Ovary (tissue), 3 donors: Measurements from ENCODE around the gene SUGP1.

Source experiments
- POLR2A ChIP-seq: fragments of 450-650 bp; IDR thresholded peaks from one replicate; pipeline ENCODE4 v1.6.1; 2017; ENCODE audit warnings: antibody characterized with exemption, mild to moderate bottlenecking, moderate library complexity
- TF ChIP-seq, protein P1 (sequence below), 3 donors: fragments of 450-650 bp in 2 of 3; fragments of 200-600 bp in 1 of 3; IDR thresholded peaks; one replicate each; pipeline versions ENCODE4 v1.5.1 to v1.8.0; 2016 to 2022; ENCODE audit warnings: antibody characterized with exemption in 3 of 3, mild to moderate bottlenecking in 1 of 3
- donor health status: DM: no; HTN: no; CAD: no.

DNA sequence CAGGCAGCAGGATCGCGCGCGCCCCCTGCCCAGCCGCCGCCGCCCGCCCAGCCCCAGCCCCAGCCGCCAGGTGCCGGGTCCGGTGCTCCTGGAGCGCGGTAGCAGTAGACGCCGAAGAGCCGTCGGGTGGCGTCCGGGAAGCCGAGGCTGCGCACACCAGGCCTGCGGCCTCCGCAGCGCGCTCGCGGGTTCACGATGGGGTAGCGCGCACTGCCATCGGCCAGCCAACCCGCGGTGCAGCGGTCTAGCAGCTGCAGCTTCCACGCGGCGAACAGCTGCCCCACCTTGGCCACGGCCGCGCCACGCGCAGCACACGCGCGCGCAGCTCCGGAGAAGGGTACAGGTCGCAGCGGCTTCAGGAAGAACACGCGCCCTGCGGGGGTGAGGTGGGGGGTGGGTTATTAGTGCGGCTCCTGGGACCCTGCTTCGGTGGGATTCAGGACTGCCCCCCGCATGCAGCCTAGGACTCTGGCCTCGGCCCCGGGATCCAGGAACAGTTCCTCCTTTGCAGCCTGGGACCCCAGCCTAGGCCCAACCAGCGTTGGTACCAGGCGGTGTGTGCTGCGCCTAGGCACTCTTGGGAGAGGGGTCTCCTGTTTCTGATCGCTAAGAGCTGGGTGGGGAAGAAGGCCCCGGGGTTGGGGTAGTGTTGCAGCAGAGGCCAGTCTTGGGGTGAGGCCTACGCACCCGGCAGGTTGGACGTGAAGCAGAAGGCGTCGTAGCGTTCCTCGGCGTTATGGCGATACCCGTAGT is 62.3 kb downstream of the SUGP1 start:
- no peak for TF ChIP-seq POLR2A
- TF ChIP-seq, protein P1, sequence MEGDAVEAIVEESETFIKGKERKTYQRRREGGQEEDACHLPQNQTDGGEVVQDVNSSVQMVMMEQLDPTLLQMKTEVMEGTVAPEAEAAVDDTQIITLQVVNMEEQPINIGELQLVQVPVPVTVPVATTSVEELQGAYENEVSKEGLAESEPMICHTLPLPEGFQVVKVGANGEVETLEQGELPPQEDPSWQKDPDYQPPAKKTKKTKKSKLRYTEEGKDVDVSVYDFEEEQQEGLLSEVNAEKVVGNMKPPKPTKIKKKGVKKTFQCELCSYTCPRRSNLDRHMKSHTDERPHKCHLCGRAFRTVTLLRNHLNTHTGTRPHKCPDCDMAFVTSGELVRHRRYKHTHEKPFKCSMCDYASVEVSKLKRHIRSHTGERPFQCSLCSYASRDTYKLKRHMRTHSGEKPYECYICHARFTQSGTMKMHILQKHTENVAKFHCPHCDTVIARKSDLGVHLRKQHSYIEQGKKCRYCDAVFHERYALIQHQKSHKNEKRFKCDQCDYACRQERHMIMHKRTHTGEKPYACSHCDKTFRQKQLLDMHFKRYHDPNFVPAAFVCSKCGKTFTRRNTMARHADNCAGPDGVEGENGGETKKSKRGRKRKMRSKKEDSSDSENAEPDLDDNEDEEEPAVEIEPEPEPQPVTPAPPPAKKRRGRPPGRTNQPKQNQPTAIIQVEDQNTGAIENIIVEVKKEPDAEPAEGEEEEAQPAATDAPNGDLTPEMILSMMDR (IDR thresholded peaks at IDR 0.05) = no peak
